Mesothelial cell of epicardium (in vitro differentiated cells): ENCODE data around the gene TRPM3. TPM values are rescaled to one million over a fixed set of nuclear protein-coding genes. Genes with fewer than 3 reads are reported as not detected.

Experiments used
- DNase-seq, 2 experiments: peaks; one replicate each; pipeline ENCODE4 v3.0.0; 2021; ENCODE audit warnings: low spot score in 2 of 2; ENCODE audit not compliant: unreplicated experiment in 2 of 2
- H3K27ac Mint-ChIP-seq: 2 replicates; pipeline ENCODE4 v1.8.0; 2021; ENCODE audit warnings: mixed read lengths
- H3K27me3 Mint-ChIP-seq: 2 replicates; pipeline ENCODE4 v1.8.0; 2021; ENCODE audit warnings: low read depth, mixed read lengths
- H3K36me3 Mint-ChIP-seq: 2 replicates; pipeline ENCODE4 v1.8.0; 2021; ENCODE audit warnings: mixed read lengths
- H3K4me1 Mint-ChIP-seq: 2 replicates; pipeline ENCODE4 v1.8.0; 2021; ENCODE audit warnings: mixed read lengths
- H3K4me3 Mint-ChIP-seq: 2 replicates; pipeline ENCODE4 v1.8.0; 2021; ENCODE audit warnings: mild to moderate bottlenecking, moderate library complexity, mixed read lengths
- H3K9me3 Mint-ChIP-seq: 2 replicates; pipeline ENCODE4 v1.8.0; 2021; ENCODE audit warnings: mixed read lengths
- CTCF ChIP-seq: fragments of 200-600 bp; sonication (generic); IDR thresholded peaks from one replicate; pipeline ENCODE4 v1.5.0; 2021; ENCODE audit warnings: antibody characterized with exemption; ENCODE audit not compliant: unreplicated experiment
- total RNA-seq: library from RNA; stranded (reverse); gene quantifications from 3 replicates; pipeline ENCODE4 v1.2.1, GENCODE V29; 2021

Gene TRPM3
- total RNA-seq, 1 donor from 2014 or later = 1.6 TPM

DNA sequence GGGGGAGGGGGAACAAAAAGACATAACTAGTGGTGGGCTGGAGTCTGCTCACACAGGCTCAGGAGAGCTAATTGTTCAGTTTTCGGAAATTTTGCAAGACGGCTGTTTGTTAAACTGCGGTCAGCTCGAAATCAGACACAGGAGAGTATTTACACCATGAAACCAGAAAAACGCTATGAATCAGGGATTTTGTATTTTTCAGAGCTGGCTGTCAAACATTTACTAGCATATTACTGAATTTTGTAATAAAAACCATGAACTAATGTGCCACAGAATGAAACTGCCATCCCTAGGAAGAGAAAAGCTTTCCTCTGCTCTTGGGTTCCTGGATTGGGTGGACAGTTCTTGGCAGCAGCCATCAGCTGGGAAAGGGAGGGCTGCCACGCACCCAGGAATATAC, 45.3 kb downstream of the TRPM3 start:
- Mint-ChIP-seq H3K27ac (no peak overlapping the region), H3K36me3 (no peaks in the 10 kb centered on the region), H3K4me1 (no peaks in the 10 kb centered on the region), H3K9me3 (no peaks in the 10 kb centered on the region), H3K27me3 (no peaks in the 10 kb centered on the region), H3K4me3 (no peak overlapping the region)
- no peak for TF ChIP-seq CTCF
- no peak for DNase-seq

- no peaks in the 10 kb centered on the region for H3K36me3 Mint-ChIP-seq
- no peak for TF ChIP-seq CTCF
- H3K4me1 Mint-ChIP-seq = no peaks in the 10 kb centered on the region
- H3K9me3 Mint-ChIP-seq = no peaks in the 10 kb centered on the region
- no peak overlapping the region for H3K4me3 Mint-ChIP-seq
- no peaks in the 10 kb centered on the region for H3K27me3 Mint-ChIP-seq
- no peak overlapping the region for H3K27ac Mint-ChIP-seq
- DNase-seq = no peak
Observed at GRCh38 chr9:71073494-71073893, 47.9 kb downstream of the TRPM3 start.

GRCh38 chr9:71072587-71072986, 48.8 kb downstream of the TRPM3 start:
- H3K27me3 Mint-ChIP-seq = no peaks in the 10 kb centered on the region
- no peak overlapping the region for H3K27ac Mint-ChIP-seq
- DNase-seq = no peak
- H3K9me3 Mint-ChIP-seq = no peaks in the 10 kb centered on the region
- no peak overlapping the region for H3K4me3 Mint-ChIP-seq
- H3K4me1 Mint-ChIP-seq = no peaks in the 10 kb centered on the region
- H3K36me3 Mint-ChIP-seq = no peaks in the 10 kb centered on the region
- no peak for TF ChIP-seq CTCF

- no peak for TF ChIP-seq CTCF
- Mint-ChIP-seq H3K36me3 (no peaks in the 10 kb centered on the region), H3K4me3 (no peak overlapping the region), H3K27me3 (no peaks in the 10 kb centered on the region), H3K9me3 (no peaks in the 10 kb centered on the region), H3K27ac (no peak overlapping the region), H3K4me1 (no peaks in the 10 kb centered on the region)
- DNase-seq = no peak
Observed at GRCh38 chr9:71071633-71072032, 49.8 kb downstream of the TRPM3 start.

DNA sequence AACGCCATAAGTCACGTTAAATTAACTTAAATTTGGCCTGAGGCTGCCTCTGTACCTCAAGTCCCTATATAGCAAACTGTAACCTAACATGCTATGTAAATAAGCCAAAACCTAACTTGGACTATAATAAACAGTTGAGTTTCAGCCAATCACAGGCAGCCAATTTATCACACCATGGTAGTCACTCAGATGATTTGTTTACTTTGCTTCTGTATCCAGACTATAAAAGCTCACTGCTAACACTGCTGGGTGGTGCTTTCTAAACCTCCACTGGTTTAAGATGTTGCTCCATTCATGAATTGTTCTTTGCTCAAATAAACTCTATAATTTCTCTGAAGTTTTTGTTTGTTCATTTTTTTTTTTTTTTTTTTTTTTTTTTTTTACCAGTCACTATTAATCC, 62.8 kb downstream of the TRPM3 start:
- Mint-ChIP-seq H3K4me3 (no peak overlapping the region), H3K4me1 (no peaks in the 10 kb centered on the region), H3K27me3 (peaks cover 2% of the 10 kb centered on the region), H3K27ac (no peak overlapping the region), H3K36me3 (no peaks in the 10 kb centered on the region), H3K9me3 (peaks cover 9% of the 10 kb centered on the region)
- TF ChIP-seq CTCF = no peak
- no peak for DNase-seq

DNA sequence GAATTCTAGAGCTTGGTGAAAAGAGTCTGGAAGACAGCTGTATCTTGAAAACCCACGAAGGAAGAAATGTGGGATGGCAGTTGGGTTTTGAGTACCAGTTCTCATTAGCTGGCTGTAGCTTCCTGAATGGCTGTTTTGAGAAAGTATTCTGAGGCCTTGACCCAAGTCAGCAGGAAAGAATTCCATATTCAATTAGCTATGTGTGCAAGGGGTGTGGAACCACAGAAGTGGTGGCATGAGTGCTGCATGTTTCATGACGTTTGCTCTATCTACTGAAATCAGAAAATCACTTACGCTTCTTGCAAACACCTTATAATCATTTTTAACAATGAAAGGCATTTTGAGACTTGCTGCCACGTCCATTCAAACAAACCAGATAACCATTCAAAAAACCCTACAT, 69.1 kb downstream of the TRPM3 start:
- TF ChIP-seq CTCF = no peak

More for the DNA sequence above, 69.1 kb downstream of the TRPM3 start:
- H3K27ac Mint-ChIP-seq = no peak overlapping the region
- no peaks in the 10 kb centered on the region for H3K9me3 Mint-ChIP-seq
- H3K4me3 Mint-ChIP-seq = no peak overlapping the region
- H3K4me1 Mint-ChIP-seq = no peaks in the 10 kb centered on the region
- no peaks in the 10 kb centered on the region for H3K36me3 Mint-ChIP-seq
- DNase-seq = no peak
- peaks cover 2% of the 10 kb centered on the region for H3K27me3 Mint-ChIP-seq
